Measurements from ENCODE around the gene GRB7. TPM values are rescaled to one million over a fixed set of nuclear protein-coding genes. Genes with fewer than 3 reads are reported as not detected.

Gene GRB7
- total and polyA plus RNA-seq, 2 donors (not counting 3 experiments of a cell fraction or from before 2014, with no cell fraction given), result 0.04 TPM; not detected in 1

- FAIRE-seq, result no peak
- no peak overlapping the region for H3K27ac ChIP-seq (ENCODE audit: insufficient read depth, low read depth, low read length)
- POLR2A ChIA-PET, result no interaction called here
- peaks cover 4 to 16% of the 10 kb centered on the region in 2 experiments for H3K27me3 ChIP-seq (ENCODE audit: control insufficient read depth in 2 of 2, insufficient read depth in 2 of 2, low read length in 2 of 2)
- intact Hi-C loops (cut with micrococcal nuclease) (no loop called here), dilution Hi-C loops (cut with MboI; ENCODE audit: extremely low pct_ligation_motif_present, low sequenced_read_pairs) (loop anchor here (10.0 kb wide), 1 partner anchor 109 kb away; the partner anchor contains the start of gene STARD3)
- CTCF ChIA-PET, result interaction anchor here (0.7 kb wide), 1 partner anchor 14 kb away, joined by 4 read pairs; the partner anchor contains the start of gene MIEN1
- H3K4me1 ChIP-seq (ENCODE audit: control insufficient read depth, extremely low read depth, insufficient read depth, low read length), result peaks cover 17% of the 10 kb centered on the region
- H3K4me3 ChIP-seq (replicated peaks in 1 of 3; ENCODE audit: insufficient read depth in 1 of 3, low read depth in 1 of 3, low read length in 3 of 3), result no peak overlapping the region
- TF ChIP-seq CTCF (IDR thresholded peaks at IDR 0.05; ENCODE audit: extremely low read depth in 1 of 2, insufficient read depth in 1 of 2, low read depth in 1 of 2, low read length in 2 of 2), result no peak
- no peak overlapping the region for H3K9ac ChIP-seq (replicated peaks; ENCODE audit: extremely low read depth, insufficient read depth, low read length)
- no peak overlapping the region for H3K4me2 ChIP-seq (ENCODE audit: insufficient read depth, low read length)
- H3K36me3 ChIP-seq (ENCODE audit: control insufficient read depth in 2 of 2, extremely low read depth in 1 of 2, insufficient read depth in 2 of 2, low read length in 2 of 2), result no peaks in the 10 kb centered on the region
- no peaks in the 10 kb centered on the region for H3K9me1 ChIP-seq (replicated peaks; ENCODE audit: control insufficient read depth, extremely low read depth, insufficient read depth, low read length)
- DNase-seq (ENCODE audit: low read depth, low spot score), result no peak
- no TSS peak for BruUV-seq (replicated peaks)
- no peaks in the 10 kb centered on the region for H3K79me2 ChIP-seq (ENCODE audit: control insufficient read depth, insufficient read depth, low read length)
- H3K9me3 ChIP-seq (replicated peaks; ENCODE audit: control insufficient read depth, insufficient read depth, low read length), result no peaks in the 10 kb centered on the region
- no peak overlapping the region for H2AFZ ChIP-seq (ENCODE audit: low read depth, low read length)
- no peaks in the 10 kb centered on the region for H4K20me1 ChIP-seq (replicated peaks; ENCODE audit: control insufficient read depth, extremely low read depth, insufficient read depth, low read length)
Measured at GRCh38 chr17:39744075-39744835, 6.5 kb downstream of the GRB7 start.

GRCh38 chr17:39744836-39745215 lies 7.1 kb downstream of the GRB7 start:
- no peaks in the 10 kb centered on the region for H3K9me1 ChIP-seq (replicated peaks; ENCODE audit: control insufficient read depth, extremely low read depth, insufficient read depth, low read length)
- no peaks in the 10 kb centered on the region for H3K36me3 ChIP-seq (ENCODE audit: control insufficient read depth in 2 of 2, extremely low read depth in 1 of 2, insufficient read depth in 2 of 2, low read length in 2 of 2)
- H3K79me2 ChIP-seq (ENCODE audit: control insufficient read depth, insufficient read depth, low read length), result no peaks in the 10 kb centered on the region
- dilution Hi-C loops (cut with MboI; ENCODE audit: extremely low pct_ligation_motif_present, low sequenced_read_pairs) (loop anchor here (10.0 kb wide), 1 partner anchor 110 kb away; the partner anchor contains the start of gene STARD3), intact Hi-C loops (cut with micrococcal nuclease) (no loop called here)
- H3K27me3 ChIP-seq (ENCODE audit: control insufficient read depth in 2 of 2, insufficient read depth in 2 of 2, low read length in 2 of 2), result peaks cover 0 to 13% of the 10 kb centered on the region in 2 experiments
- H3K4me3 ChIP-seq (replicated peaks in 1 of 3; ENCODE audit: insufficient read depth in 1 of 3, low read depth in 1 of 3, low read length in 3 of 3), result no peak overlapping the region
- BruUV-seq (replicated peaks), result no TSS peak
- TF ChIP-seq JUN (IDR thresholded peaks at IDR 0.05; ENCODE audit: borderline replicate concordance, insufficient read depth, insufficient read length, low read depth) (no peak), EZH2 (IDR thresholded peaks at IDR 0.05; ENCODE audit: borderline replicate concordance, low read depth, low read length, severe bottlenecking) (no peak), POLR2A (IDR thresholded peaks at IDR 0.05; ENCODE audit: low read depth, low read length) (no peak), MAX (IDR thresholded peaks at IDR 0.05; ENCODE audit: insufficient read depth, insufficient read length) (no peak)
- no peak for FAIRE-seq
- POLR2A ChIA-PET, result no interaction called here
- no peaks in the 10 kb centered on the region for H4K20me1 ChIP-seq (replicated peaks; ENCODE audit: control insufficient read depth, extremely low read depth, insufficient read depth, low read length)
- H3K9me3 ChIP-seq (replicated peaks; ENCODE audit: control insufficient read depth, insufficient read depth, low read length), result no peaks in the 10 kb centered on the region
- H2AFZ ChIP-seq (ENCODE audit: low read depth, low read length), result no peak overlapping the region
- CTCF ChIA-PET, result no interaction called here
- DNase-seq (ENCODE audit: low read depth, low spot score), result no peak
- H3K9ac ChIP-seq (replicated peaks; ENCODE audit: extremely low read depth, insufficient read depth, low read length), result no peak overlapping the region
- no peak overlapping the region for H3K4me2 ChIP-seq (ENCODE audit: insufficient read depth, low read length)
- H3K4me1 ChIP-seq (ENCODE audit: control insufficient read depth, extremely low read depth, insufficient read depth, low read length), result peaks cover 12% of the 10 kb centered on the region
- H3K27ac ChIP-seq (ENCODE audit: insufficient read depth, low read depth, low read length), result no peak overlapping the region

All from endothelial cell of umbilical vein (primary cell).